ENCODE results near the gene SNX8.

DNA sequence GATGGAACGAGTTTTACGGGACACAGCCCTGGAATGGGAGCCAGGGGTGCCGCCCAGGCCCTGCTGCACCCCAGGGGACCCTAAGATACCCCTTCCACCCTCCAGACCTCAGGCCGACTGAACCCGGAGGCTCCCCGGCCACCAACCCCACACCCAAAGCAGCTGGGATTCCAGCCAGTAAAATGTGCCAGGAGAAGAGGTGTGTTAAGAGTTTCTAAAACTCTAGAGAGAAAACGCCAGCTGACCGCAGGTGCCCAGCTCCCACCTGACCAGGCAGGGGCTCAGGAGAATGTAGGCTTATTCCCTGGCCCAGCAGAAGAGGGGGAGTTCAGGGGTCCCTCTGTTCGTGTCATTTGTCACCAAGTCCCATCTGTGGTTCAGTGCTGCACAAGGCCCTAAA lies 54.8 kb downstream of the SNX8 start:
- TF ChIP-seq CTCF (IDR thresholded peaks at IDR 0.05; ENCODE audit: low read depth, low read length) = no peak
- no peak for TF ChIP-seq EZH2phosphoT487 (IDR thresholded peaks at IDR 0.05; ENCODE audit: low read depth)
